Spinal cord (tissue), 10 donors: ENCODE data around the gene HOXA10. TPM values are rescaled to one million over a fixed set of nuclear protein-coding genes. Genes with fewer than 3 reads are reported as not detected.

Experiments used
- DNase-seq, 6 donors: peaks; one replicate each; pipeline versions ENCODE4 v3.0.0 to v3.0.0-alpha.2; 2013 to 2015; ENCODE audit warnings: low spot score in 6 of 6, low read depth in 4 of 6
- H3K27ac ChIP-seq: one replicate; pipeline ENCODE4 v1.5.1; 2013; ENCODE audit warnings: low read depth, low read length, control low read depth
- H3K27me3 ChIP-seq: one replicate; pipeline ENCODE4 v1.6.1; 2013; ENCODE audit warnings: low read length; ENCODE audit not compliant: control insufficient read depth, insufficient read depth
- H3K36me3 ChIP-seq: one replicate; pipeline ENCODE4 v1.6.1; 2013; ENCODE audit warnings: low read length; ENCODE audit not compliant: control insufficient read depth, insufficient read depth
- H3K4me1 ChIP-seq: one replicate; pipeline ENCODE4 v1.6.1; 2013; ENCODE audit warnings: low read length; ENCODE audit not compliant: control insufficient read depth, insufficient read depth
- H3K4me3 ChIP-seq: one replicate; pipeline ENCODE4 v1.5.1; 2013; ENCODE audit warnings: low read depth, low read length, control low read depth
- H3K9me3 ChIP-seq: one replicate; pipeline ENCODE4 v1.6.1; 2013; ENCODE audit warnings: low read length; ENCODE audit not compliant: control insufficient read depth, insufficient read depth
- WGBS: methylation state at CpG from one replicate; pipeline ENCODE4 v1.1.5; 2013; ENCODE audit warnings: missing lambda C conversion rate; ENCODE audit not compliant: insufficient coverage; 5-methylcytosine and 5-hydroxymethylcytosine counted together
- long read RNA-seq, 4 donors: transcript quantifications; one replicate each; lab custom pipeline, GENCODE V29; 2026
- polyA plus RNA-seq, 2 donors: library from polyadenylated mRNA; unstranded; fragments of 120-200 nt; gene quantifications; one replicate each; pipeline ENCODE4 v1.2.1, GENCODE V29; 2013; ENCODE audit not compliant: insufficient read length in 2 of 2
- total RNA-seq, 2 donors: library from RNA; depleted of rRNA in 1 of 2; stranded (reverse); fragments of 120-200 nt in 1 of 2; fragments of >200 nt in 1 of 2; gene quantifications; one replicate each; pipeline versions ENCODE4 v1.2.3 to v1.2.4, GENCODE V29; 2013 to 2014
- donor health status: healthy.

HOXA10 gene
- total RNA-seq (10 to 100 TPM in 1 of 2 donors, under 1 TPM in 1; 0.22 to 14.0 TPM), polyA plus RNA-seq (1 to 10 TPM in 1 of 2 donors, under 1 TPM in 1; 0.27 to 1.3 TPM)
- long read RNA-seq, donor 1, result 0 reads
- long read RNA-seq, donor 2, result 0 reads
- long read RNA-seq, donor 3, partial matches to known transcripts, result 0 of 2 reads
- long read RNA-seq, donor 3, other reads (novel, unspliced or antisense), result 0 of 2 reads
- long read RNA-seq, donor 4, result 0 reads

GRCh38 chr7:27173956-27174873 lies at the start of gene HOXA10:
TSS of gene HOXA10 (minus strand) at chr7:27174320. CDS start at chr7:27174306, 14 bp downstream.
- DNase-seq, result no peak
- Histone ChIP-seq H3K27me3 (peaks cover 88% of the 10 kb centered on the region), H3K9me3 (no peaks in the 10 kb centered on the region), H3K36me3 (peaks cover 13% of the 10 kb centered on the region), H3K4me3 (peak within 1 kb of the TSS; percentile 63), H3K27ac (peak within 1 kb of the TSS; percentile 99), H3K4me1 (peaks cover 64% of the 10 kb centered on the region)
- 4% methylated on average over 82 of the region's 82 CpGs for WGBS

DNA sequence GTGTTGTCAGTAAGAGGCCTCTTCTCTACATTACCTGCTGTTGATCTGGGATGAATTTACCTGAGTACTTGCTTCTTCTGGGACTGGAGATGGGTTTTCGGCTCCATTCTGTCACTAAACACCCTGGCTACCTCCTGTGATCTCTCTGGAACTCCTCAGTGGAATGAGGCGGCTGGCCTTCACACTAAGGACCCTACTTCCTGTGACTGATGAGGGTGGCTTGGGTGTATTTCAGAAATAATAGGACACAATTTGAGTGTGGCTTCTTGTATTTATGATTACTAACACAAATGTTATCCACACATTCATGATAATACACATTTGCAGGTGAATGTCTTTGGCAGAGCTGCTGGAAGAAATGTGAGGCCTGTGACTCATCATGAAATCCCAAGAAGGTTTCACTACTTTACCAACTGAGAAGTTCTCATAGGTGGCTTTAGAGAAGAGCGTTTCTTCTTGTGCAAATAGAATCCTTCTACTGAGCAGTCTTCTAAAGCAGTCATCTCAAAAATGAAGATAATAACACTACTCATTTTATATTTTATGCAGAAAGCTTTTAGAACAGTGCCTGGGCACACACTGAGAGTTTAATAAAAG lies 47.2 kb upstream of the HOXA10 start:
- Histone ChIP-seq H3K27ac (no peak overlapping the region), H3K4me3 (no peak overlapping the region), H3K27me3 (peaks cover 89% of the 10 kb centered on the region), H3K4me1 (peaks cover 8% of the 10 kb centered on the region), H3K9me3 (no peaks in the 10 kb centered on the region), H3K36me3 (no peaks in the 10 kb centered on the region)
- DNase-seq, result no peak
- WGBS, result no CpG with 5 or more reads among the region's 3 CpGs

DNA sequence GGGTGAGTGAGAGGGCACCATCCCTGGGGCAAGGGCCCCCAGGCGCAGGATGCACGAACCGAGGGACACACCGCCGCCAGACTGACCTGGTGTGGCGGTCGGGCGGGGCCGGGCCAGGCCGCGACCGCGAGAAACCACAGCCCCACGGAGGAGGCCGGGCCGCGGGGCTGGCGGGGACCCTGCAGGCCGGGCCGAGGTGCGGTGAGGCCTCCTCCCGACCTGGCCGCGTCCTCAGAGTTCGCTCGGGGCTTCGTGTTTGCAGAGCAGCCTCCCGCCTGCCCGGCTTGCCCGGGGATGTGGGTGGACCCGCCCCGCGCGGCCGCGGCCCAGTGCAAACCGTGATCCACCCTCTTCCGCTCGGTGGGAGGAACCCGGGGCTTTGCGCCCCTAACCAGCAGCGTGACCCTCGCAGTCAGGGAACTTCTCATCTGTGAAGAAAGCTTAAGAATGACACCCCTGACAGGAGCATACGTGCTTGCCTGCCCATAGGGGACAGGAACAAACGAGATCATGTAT lies 46.4 kb upstream of the HOXA10 start:
- H3K4me1 ChIP-seq, result peaks cover 6% of the 10 kb centered on the region
- no peaks in the 10 kb centered on the region for H3K36me3 ChIP-seq
- peaks cover 89% of the 10 kb centered on the region for H3K27me3 ChIP-seq
- no peaks in the 10 kb centered on the region for H3K9me3 ChIP-seq
- H3K27ac ChIP-seq, result no peak overlapping the region
- 10% methylated on average over 45 of the region's 45 CpGs for WGBS
- H3K4me3 ChIP-seq, result no peak overlapping the region
- DNase-seq, result no peak

DNA sequence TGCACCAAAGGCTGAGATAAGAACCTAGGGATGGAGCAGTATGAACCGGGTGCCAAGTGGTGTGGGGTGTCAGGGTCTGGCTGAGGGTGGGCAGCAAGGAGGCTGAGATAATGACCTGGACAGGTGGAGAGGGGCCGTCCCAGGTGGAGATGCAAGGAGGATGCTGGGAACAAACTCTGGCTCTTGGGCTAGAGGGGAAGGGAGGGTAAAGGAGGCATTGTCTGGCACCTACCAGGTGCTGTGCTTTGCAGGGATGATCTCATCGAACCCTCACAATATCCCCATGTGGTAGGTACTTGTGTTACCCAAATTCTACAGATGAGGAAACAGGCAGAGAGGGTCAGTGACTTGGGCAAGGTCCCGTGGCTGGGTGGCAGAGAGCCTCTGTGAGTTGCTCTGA lies 45.7 kb upstream of the HOXA10 start:
- Histone ChIP-seq H3K27me3 (peaks cover 89% of the 10 kb centered on the region), H3K4me3 (no peak overlapping the region), H3K36me3 (no peaks in the 10 kb centered on the region), H3K4me1 (no peaks in the 10 kb centered on the region), H3K9me3 (no peaks in the 10 kb centered on the region), H3K27ac (no peak overlapping the region)
- DNase-seq, result no peak
- 61% methylated on average over 3 of the region's 4 CpGs for WGBS

DNA sequence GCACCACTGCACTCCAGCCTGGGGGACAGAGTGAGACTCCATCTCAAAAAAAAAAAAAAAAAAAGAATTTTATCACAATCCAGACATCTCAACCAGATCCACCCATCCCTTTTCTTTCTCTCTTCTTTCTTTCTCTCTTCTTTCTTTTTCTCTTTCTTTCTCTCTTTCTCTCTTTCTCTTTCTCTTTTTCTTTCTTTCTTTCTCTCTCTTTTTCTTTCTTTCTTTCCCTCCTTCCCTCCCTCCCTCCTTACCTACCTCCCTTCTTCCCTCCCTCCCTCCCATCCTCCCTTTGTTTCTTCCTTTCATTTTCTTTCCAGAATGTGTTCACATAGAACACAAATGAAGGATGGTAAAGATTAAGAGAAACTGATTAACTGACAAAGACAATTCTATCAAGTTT lies 43.8 kb upstream of the HOXA10 start:
- Histone ChIP-seq H3K27ac (no peak overlapping the region), H3K27me3 (peaks cover 89% of the 10 kb centered on the region), H3K4me1 (peaks cover 13% of the 10 kb centered on the region), H3K9me3 (no peaks in the 10 kb centered on the region), H3K4me3 (no peak overlapping the region), H3K36me3 (no peaks in the 10 kb centered on the region)
- no peak for DNase-seq

GRCh38 chr7:27215356-27215755 lies 41.2 kb upstream of the HOXA10 start:
- Histone ChIP-seq H3K4me1 (peaks cover 25% of the 10 kb centered on the region), H3K4me3 (no peak overlapping the region), H3K36me3 (no peaks in the 10 kb centered on the region), H3K9me3 (no peaks in the 10 kb centered on the region), H3K27ac (no peak overlapping the region), H3K27me3 (peaks cover 89% of the 10 kb centered on the region)
- DNase-seq, result no peak
- WGBS, result 92% methylated on average over 1 of the region's 2 CpGs

GRCh38 chr7:27214239-27214950 lies 40.3 kb upstream of the HOXA10 start:
- no peak overlapping the region for H3K27ac ChIP-seq
- DNase-seq, result no peak
- H3K36me3 ChIP-seq, result no peaks in the 10 kb centered on the region
- no peak overlapping the region for H3K4me3 ChIP-seq
- H3K4me1 ChIP-seq, result peaks cover 26% of the 10 kb centered on the region
- H3K27me3 ChIP-seq, result peaks cover 89% of the 10 kb centered on the region
- H3K9me3 ChIP-seq, result no peaks in the 10 kb centered on the region
- WGBS, result 37% methylated on average over 2 of the region's 8 CpGs

DNA sequence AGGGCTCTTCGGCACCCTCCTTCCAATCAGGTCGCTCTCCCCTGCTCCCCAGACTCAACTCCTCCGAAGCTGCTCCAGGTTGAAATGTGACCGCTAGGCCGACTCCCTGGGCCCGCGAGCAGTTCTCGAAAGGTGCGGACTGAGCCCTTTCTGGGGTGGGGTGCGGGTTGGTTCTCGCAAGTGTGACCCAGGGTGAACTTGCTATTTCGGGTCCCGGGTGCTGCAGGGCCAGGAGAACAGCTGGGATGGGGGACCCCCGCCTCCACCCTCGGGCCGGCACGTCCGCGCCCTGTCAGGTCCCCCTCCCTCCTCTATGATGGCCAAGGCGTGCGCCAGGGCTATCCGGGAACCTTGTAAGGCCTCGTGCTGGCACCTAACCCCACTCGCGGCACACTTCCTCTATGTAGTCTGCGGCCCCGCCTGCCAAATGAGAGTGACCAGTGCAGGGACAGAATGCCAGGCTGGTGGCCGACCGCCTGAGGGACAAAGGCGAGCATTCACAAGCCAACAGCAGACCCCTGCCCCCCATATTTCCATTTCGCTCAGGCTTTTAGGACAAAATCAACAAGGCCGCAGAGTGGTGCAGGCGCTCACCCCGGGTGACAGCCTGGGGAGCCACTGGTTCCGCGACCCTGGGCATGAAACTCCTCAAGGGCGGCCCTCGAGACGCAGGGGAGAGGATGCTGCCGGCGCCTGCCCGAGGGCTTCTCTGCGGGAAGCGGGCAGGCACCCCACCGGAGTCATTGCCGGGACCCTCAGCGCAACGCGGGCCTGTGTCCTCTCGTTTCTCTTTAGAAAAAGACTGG lies 39.5 kb upstream of the HOXA10 start:
- DNase-seq, result peak in 1 of 6 donors; percentile 18
- no peak overlapping the region for H3K27ac ChIP-seq

More for the DNA sequence above, 39.5 kb upstream of the HOXA10 start:
- H3K4me3 ChIP-seq, result no peak overlapping the region
- 18% methylated on average over 47 of the region's 50 CpGs for WGBS
- H3K27me3 ChIP-seq, result peaks cover 90% of the 10 kb centered on the region
- no peaks in the 10 kb centered on the region for H3K9me3 ChIP-seq
- peaks cover 26% of the 10 kb centered on the region for H3K4me1 ChIP-seq
- no peaks in the 10 kb centered on the region for H3K36me3 ChIP-seq
